ENCODE data around the gene SNAP29.

DNA sequence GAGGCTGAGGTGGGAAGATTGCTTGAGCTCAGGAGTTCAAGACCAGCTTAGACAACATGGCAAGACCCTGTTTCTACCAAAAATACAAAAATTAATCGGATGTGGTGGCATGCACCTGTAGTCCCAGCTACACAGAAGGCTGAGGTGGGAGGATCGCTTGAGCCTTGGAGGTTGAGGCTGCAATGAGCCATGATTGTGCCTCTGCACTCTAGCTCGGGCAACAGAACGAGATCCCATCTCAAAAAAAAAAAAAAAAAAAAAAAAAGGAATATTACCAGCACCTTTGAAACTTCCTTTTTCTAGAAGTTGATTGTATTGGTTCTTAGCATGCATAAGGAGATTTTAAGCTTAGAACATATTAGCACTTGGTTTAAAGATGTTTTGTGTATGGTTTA is 69.8 kb downstream of the SNAP29 start:
- TF ChIP-seq CTCF (conservative IDR thresholded peaks at IDR 0.05; ENCODE audit: low read depth in 2 of 2) (no peak), POLR2AphosphoS5 (IDR thresholded peaks at IDR 0.05; ENCODE audit: low read depth) (no peak), JUNB (IDR thresholded peaks at IDR 0.05; ENCODE audit: unreplicated experiment) (no peak), EZH2 (IDR thresholded peaks at IDR 0.05; ENCODE audit: low read depth, unreplicated experiment) (no peak), EZH2phosphoT487 (IDR thresholded peaks at IDR 0.05; ENCODE audit: unreplicated experiment) (no peak), CREB1 (CRISPR knock-in tag; IDR thresholded peaks at IDR 0.05; ENCODE audit: low read depth) (no peak), STAT1 (IDR thresholded peaks at IDR 0.05; ENCODE audit: unreplicated experiment) (no peak), NANOG (IDR thresholded peaks at IDR 0.05; ENCODE audit: borderline replicate concordance) (no peak), ZNF114 (CRISPR knock-in tag; IDR thresholded peaks at IDR 0.05) (no peak), ZNF462 (CRISPR knock-in tag; IDR thresholded peaks at IDR 0.05) (no peak), ETS1 (IDR thresholded peaks at IDR 0.05) (no peak), ZNF331 (CRISPR knock-in tag; IDR thresholded peaks at IDR 0.05; ENCODE audit: low read depth) (no peak)
- TF ChIP-seq, protein P1, sequence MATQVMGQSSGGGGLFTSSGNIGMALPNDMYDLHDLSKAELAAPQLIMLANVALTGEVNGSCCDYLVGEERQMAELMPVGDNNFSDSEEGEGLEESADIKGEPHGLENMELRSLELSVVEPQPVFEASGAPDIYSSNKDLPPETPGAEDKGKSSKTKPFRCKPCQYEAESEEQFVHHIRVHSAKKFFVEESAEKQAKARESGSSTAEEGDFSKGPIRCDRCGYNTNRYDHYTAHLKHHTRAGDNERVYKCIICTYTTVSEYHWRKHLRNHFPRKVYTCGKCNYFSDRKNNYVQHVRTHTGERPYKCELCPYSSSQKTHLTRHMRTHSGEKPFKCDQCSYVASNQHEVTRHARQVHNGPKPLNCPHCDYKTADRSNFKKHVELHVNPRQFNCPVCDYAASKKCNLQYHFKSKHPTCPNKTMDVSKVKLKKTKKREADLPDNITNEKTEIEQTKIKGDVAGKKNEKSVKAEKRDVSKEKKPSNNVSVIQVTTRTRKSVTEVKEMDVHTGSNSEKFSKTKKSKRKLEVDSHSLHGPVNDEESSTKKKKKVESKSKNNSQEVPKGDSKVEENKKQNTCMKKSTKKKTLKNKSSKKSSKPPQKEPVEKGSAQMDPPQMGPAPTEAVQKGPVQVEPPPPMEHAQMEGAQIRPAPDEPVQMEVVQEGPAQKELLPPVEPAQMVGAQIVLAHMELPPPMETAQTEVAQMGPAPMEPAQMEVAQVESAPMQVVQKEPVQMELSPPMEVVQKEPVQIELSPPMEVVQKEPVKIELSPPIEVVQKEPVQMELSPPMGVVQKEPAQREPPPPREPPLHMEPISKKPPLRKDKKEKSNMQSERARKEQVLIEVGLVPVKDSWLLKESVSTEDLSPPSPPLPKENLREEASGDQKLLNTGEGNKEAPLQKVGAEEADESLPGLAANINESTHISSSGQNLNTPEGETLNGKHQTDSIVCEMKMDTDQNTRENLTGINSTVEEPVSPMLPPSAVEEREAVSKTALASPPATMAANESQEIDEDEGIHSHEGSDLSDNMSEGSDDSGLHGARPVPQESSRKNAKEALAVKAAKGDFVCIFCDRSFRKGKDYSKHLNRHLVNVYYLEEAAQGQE (IDR thresholded peaks at IDR 0.05; ENCODE audit: unreplicated experiment), result no peak

Measured in GM23338 (cell line).